Measurements from ENCODE around the gene UTF1.

The UTF1 gene

GRCh38 chr10:133200621-133201031, 29.4 kb upstream of the UTF1 start:
- no peak overlapping the region for H3K4me3 ChIP-seq (replicated peaks; ENCODE audit: low read depth, low read length)
- no peak for TF ChIP-seq CTCF (IDR thresholded peaks at IDR 0.05; ENCODE audit: low read depth, low read length, missing control alignments)
- DNase-seq (ENCODE audit: extremely low read depth, low read depth) = no peak

GRCh38 chr10:133201151-133201947, 28.7 kb upstream of the UTF1 start:
- TF ChIP-seq CTCF (IDR thresholded peaks at IDR 0.05; ENCODE audit: low read depth, low read length, missing control alignments) = no peak
- no peak for DNase-seq (ENCODE audit: extremely low read depth, low read depth)
- H3K4me3 ChIP-seq (replicated peaks; ENCODE audit: low read depth, low read length) = no peak overlapping the region

GRCh38 chr10:133201948-133202725, 27.9 kb upstream of the UTF1 start:
- H3K4me3 ChIP-seq (replicated peaks; ENCODE audit: low read depth, low read length) = no peak overlapping the region
- TF ChIP-seq CTCF (IDR thresholded peaks at IDR 0.05; ENCODE audit: low read depth, low read length, missing control alignments) = no peak
- DNase-seq (ENCODE audit: extremely low read depth, low read depth) = no peak

GRCh38 chr10:133202778-133203651, 27.0 kb upstream of the UTF1 start:
- no peak overlapping the region for H3K4me3 ChIP-seq (replicated peaks; ENCODE audit: low read depth, low read length)
- DNase-seq (ENCODE audit: extremely low read depth, low read depth) = no peak
- TF ChIP-seq CTCF (IDR thresholded peaks at IDR 0.05; ENCODE audit: low read depth, low read length, missing control alignments) = no peak

GRCh38 chr10:133203652-133204195, 26.3 kb upstream of the UTF1 start:
- TF ChIP-seq CTCF (IDR thresholded peaks at IDR 0.05; ENCODE audit: low read depth, low read length, missing control alignments) = no peak
- DNase-seq (ENCODE audit: extremely low read depth, low read depth) = no peak
- no peak overlapping the region for H3K4me3 ChIP-seq (replicated peaks; ENCODE audit: low read depth, low read length)

Measured in HFF-Myc (cell line).